NCI-H524 (cell line): ENCODE data around the gene SSX5.
"Not testable (repeated sequence)": the region's sequence is repeated elsewhere in the genome, so short reads cannot be mapped to it uniquely, and the experiment has no call there.

ENCODE experiments used
- DNase-seq, 2 experiments: peaks; one replicate each; lab custom pipeline; 2025; lab: John Stamatoyannopoulos, UW

Gene SSX5

GRCh38 chrX:48196745-48197201 lies at the start of gene SSX5:
SSX5 (minus strand) TSS chrX:48196795; CDS start chrX:48195358, 1,437 bp downstream.
- DNase-seq: no peak

GRCh38 chrX:48224196-48224595 lies 27.6 kb upstream of the SSX5 start:
- DNase-seq: peak in 1 of 2 experiments; percentile 15

GRCh38 chrX:48214341-48214740 lies 17.7 kb upstream of the SSX5 start:
- not testable (repeated sequence) for DNase-seq

GRCh38 chrX:48190024-48190423 lies 6.6 kb downstream of the SSX5 start:
- peak in 1 of 2 experiments; percentile 43 for DNase-seq

GRCh38 chrX:48181882-48182281 lies 14.7 kb downstream of the SSX5 start:
- DNase-seq: peak; percentile 79 to 90

GRCh38 chrX:48180811-48181210 lies 15.8 kb downstream of the SSX5 start:
- DNase-seq: no peak

GRCh38 chrX:48179691-48180090 lies 16.9 kb downstream of the SSX5 start:
- no peak for DNase-seq

GRCh38 chrX:48166322-48166721 lies 30.3 kb downstream of the SSX5 start:
- DNase-seq: not testable (repeated sequence)

- no peak for DNase-seq
Measured at GRCh38 chrX:48165241-48165640, 31.4 kb downstream of the SSX5 start.

GRCh38 chrX:48156014-48156413 lies 40.6 kb downstream of the SSX5 start:
- DNase-seq: no peak

GRCh38 chrX:48154796-48155195 lies 41.8 kb downstream of the SSX5 start:
- no peak for DNase-seq

- DNase-seq: no peak
Measured at GRCh38 chrX:48153769-48154168, 42.8 kb downstream of the SSX5 start.

- not testable (repeated sequence) for DNase-seq
Measured at GRCh38 chrX:48142697-48143096, 53.9 kb downstream of the SSX5 start.

GRCh38 chrX:48141810-48142508 lies 54.6 kb downstream of the SSX5 start:
- DNase-seq: not testable (repeated sequence)

- DNase-seq: not testable (repeated sequence)
Measured at GRCh38 chrX:48139076-48139475, 57.5 kb downstream of the SSX5 start.
